Measurements from ENCODE around the gene ARRB2. TPM values are rescaled to one million over a fixed set of nuclear protein-coding genes. Genes with fewer than 3 reads are reported as not detected.
A peak's percentile ranks its signal among the peaks of the same experiment; 100 is the strongest.
"Not testable (repeated sequence)": the region's sequence is repeated elsewhere in the genome, so short reads cannot be mapped to it uniquely, and the experiment has no call there.

Gene ARRB2
- total RNA-seq, 1 experiment from 2014 or later = 25.1 TPM

DNA sequence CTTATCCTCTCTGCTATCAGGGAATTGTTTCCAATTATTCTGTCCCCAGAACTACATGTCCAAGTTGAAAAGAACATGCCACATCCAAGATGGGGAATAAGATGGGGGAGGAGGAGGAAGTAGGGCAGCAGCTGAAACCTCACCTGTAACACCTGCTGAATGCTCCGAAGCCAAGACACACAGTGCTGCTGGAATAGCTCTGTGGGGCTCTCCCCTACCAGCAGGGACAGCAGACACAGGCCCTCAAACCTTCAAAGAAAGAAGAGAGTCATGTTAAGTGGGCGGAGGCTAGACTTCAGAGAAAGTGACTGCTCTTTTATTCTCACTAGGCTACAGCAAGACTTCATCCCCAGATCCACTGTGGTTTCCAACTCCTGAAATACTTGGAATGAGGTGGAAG lies 19.7 kb upstream of the ARRB2 start:
- BruUV-seq (replicated peaks) = no TSS peak
- Mint-ChIP-seq H3K27me3 (ENCODE audit: insufficient read depth, unreplicated experiment) (no peaks in the 10 kb centered on the region), H3K4me1 (ENCODE audit: insufficient read depth, unreplicated experiment) (peaks cover 5% of the 10 kb centered on the region), H3K9me3 (ENCODE audit: unreplicated experiment) (no peaks in the 10 kb centered on the region), H3K36me3 (ENCODE audit: insufficient read depth, unreplicated experiment) (peaks cover 79% of the 10 kb centered on the region), H3K27ac (ENCODE audit: low read depth, unreplicated experiment) (no peak overlapping the region), H3K4me3 (ENCODE audit: unreplicated experiment) (no peak overlapping the region)
- intact Hi-C loops (cut with micrococcal nuclease) = no loop called here
- POLR2A ChIA-PET = interaction anchor here (0.8 kb wide), 1 partner anchor 15 kb away, joined by 3 read pairs; no protein-coding TSS in a partner anchor
- TF ChIP-seq, protein P1, sequence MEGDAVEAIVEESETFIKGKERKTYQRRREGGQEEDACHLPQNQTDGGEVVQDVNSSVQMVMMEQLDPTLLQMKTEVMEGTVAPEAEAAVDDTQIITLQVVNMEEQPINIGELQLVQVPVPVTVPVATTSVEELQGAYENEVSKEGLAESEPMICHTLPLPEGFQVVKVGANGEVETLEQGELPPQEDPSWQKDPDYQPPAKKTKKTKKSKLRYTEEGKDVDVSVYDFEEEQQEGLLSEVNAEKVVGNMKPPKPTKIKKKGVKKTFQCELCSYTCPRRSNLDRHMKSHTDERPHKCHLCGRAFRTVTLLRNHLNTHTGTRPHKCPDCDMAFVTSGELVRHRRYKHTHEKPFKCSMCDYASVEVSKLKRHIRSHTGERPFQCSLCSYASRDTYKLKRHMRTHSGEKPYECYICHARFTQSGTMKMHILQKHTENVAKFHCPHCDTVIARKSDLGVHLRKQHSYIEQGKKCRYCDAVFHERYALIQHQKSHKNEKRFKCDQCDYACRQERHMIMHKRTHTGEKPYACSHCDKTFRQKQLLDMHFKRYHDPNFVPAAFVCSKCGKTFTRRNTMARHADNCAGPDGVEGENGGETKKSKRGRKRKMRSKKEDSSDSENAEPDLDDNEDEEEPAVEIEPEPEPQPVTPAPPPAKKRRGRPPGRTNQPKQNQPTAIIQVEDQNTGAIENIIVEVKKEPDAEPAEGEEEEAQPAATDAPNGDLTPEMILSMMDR (IDR thresholded peaks at IDR 0.05; ENCODE audit: unreplicated experiment) = no peak
- DNase-seq (ENCODE audit: unreplicated experiment) = no peak
- CTCF ChIA-PET = interaction anchor here (0.7 kb wide), 1 partner anchor 12 kb away, joined by 3 read pairs; no protein-coding TSS in a partner anchor

- DNase-seq (ENCODE audit: unreplicated experiment) = no peak
- no peak overlapping the region for H3K4me3 Mint-ChIP-seq (ENCODE audit: unreplicated experiment)
- POLR2A ChIA-PET = interaction anchor here (0.7 to 1.6 kb wide), 3 partner anchors 11 to 1717 kb away, joined by 3 to 7 read pairs (median 3); no protein-coding TSS in a partner anchor
- CTCF ChIA-PET = interaction anchor here (0.7 kb wide), 1 partner anchor 11 kb away, joined by 3 read pairs; no protein-coding TSS in a partner anchor
- H3K27ac Mint-ChIP-seq (ENCODE audit: low read depth, unreplicated experiment) = no peak overlapping the region
- TF ChIP-seq, protein P1 (IDR thresholded peaks at IDR 0.05; ENCODE audit: unreplicated experiment) = no peak
- no peaks in the 10 kb centered on the region for H3K27me3 Mint-ChIP-seq (ENCODE audit: insufficient read depth, unreplicated experiment)
- H3K9me3 Mint-ChIP-seq (ENCODE audit: unreplicated experiment) = no peaks in the 10 kb centered on the region
- no TSS peak for BruUV-seq (replicated peaks)
- H3K36me3 Mint-ChIP-seq (ENCODE audit: insufficient read depth, unreplicated experiment) = peaks cover 79% of the 10 kb centered on the region
- H3K4me1 Mint-ChIP-seq (ENCODE audit: insufficient read depth, unreplicated experiment) = peaks cover 5% of the 10 kb centered on the region
- intact Hi-C loops (cut with micrococcal nuclease) = no loop called here
These were observed 18.7 kb upstream of the ARRB2 start for GRCh38 chr17:4691686-4692085.

DNA sequence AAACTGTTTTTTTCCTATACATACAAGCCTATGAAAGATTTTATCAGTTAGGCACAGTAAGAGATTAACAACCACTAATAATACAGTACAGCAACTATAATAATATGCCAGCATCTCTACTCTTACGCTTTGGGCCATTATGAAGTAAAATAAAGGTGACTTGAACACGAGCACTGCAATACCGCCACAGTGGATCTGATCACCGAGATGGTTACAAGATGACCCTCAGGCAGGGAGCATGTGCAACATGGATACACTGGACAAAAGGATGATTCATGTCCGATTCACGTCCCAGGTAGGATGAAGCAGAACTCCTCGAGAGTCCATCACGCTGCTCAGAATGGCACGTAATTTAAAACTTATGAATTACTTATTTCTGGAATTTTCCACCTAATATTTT lies 17.0 kb upstream of the ARRB2 start:
- H3K27me3 Mint-ChIP-seq (ENCODE audit: insufficient read depth, unreplicated experiment) = no peaks in the 10 kb centered on the region
- ChIA-PET POLR2A (no interaction called here), CTCF (no interaction called here)
- BruUV-seq (replicated peaks) = no TSS peak
- intact Hi-C loops (cut with micrococcal nuclease) = no loop called here
- peaks cover 5% of the 10 kb centered on the region for H3K4me1 Mint-ChIP-seq (ENCODE audit: insufficient read depth, unreplicated experiment)
- TF ChIP-seq, protein P1 (IDR thresholded peaks at IDR 0.05; ENCODE audit: unreplicated experiment) = no peak
- no peak overlapping the region for H3K27ac Mint-ChIP-seq (ENCODE audit: low read depth, unreplicated experiment)
- H3K36me3 Mint-ChIP-seq (ENCODE audit: insufficient read depth, unreplicated experiment) = peaks cover 74% of the 10 kb centered on the region
- H3K9me3 Mint-ChIP-seq (ENCODE audit: unreplicated experiment) = no peaks in the 10 kb centered on the region
- H3K4me3 Mint-ChIP-seq (ENCODE audit: unreplicated experiment) = no peak overlapping the region
- peak; percentile 39 for DNase-seq (ENCODE audit: unreplicated experiment)

GRCh38 chr17:4696437-4696805 lies 14.0 kb upstream of the ARRB2 start:
- intact Hi-C loops (cut with micrococcal nuclease) = no loop called here
- H3K4me3 Mint-ChIP-seq (ENCODE audit: unreplicated experiment) = no peak overlapping the region
- peaks cover 62% of the 10 kb centered on the region for H3K36me3 Mint-ChIP-seq (ENCODE audit: insufficient read depth, unreplicated experiment)
- no peaks in the 10 kb centered on the region for H3K27me3 Mint-ChIP-seq (ENCODE audit: insufficient read depth, unreplicated experiment)
- H3K4me1 Mint-ChIP-seq (ENCODE audit: insufficient read depth, unreplicated experiment) = peaks cover 13% of the 10 kb centered on the region
- no peak for DNase-seq (ENCODE audit: unreplicated experiment)
- H3K9me3 Mint-ChIP-seq (ENCODE audit: unreplicated experiment) = no peaks in the 10 kb centered on the region
- ChIA-PET POLR2A (no interaction called here), CTCF (no interaction called here)
- no TSS peak for BruUV-seq (replicated peaks)
- TF ChIP-seq, protein P1 (IDR thresholded peaks at IDR 0.05; ENCODE audit: unreplicated experiment) = no peak
- no peak overlapping the region for H3K27ac Mint-ChIP-seq (ENCODE audit: low read depth, unreplicated experiment)

DNA sequence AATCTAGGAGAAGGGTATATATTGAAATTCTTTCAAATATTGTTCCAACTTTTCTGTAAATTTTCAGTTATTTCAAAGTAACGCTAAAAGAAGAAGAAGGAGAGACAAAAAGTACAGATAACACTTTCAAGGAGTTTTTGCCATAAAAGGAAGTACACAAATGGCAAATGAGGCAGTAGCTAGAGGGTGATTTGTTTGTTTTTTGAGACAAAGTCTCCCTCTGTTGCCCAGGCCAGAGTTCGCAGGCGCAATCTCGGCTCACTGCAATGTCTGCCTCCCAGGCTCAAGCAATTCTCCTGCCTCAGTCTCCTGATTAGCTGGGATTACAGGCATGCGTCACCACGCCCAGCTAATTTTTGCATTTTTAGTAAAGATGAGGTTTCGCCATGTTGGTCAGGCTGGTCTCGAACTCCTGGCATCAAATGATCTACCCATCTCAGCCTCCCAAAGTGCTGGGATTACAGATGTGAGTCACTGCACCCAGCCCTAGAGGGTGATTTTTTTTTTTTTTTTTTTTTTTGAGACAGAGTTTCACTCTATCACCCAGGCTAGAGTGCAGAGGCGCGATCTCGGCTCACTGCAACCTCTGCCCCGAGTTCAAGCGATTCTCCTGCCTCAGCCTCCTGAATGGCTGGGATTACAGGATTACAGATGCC lies 10.9 kb upstream of the ARRB2 start:
- BruUV-seq (replicated peaks); DNase-seq (ENCODE audit: unreplicated experiment); H3K27ac Mint-ChIP-seq (ENCODE audit: low read depth, unreplicated experiment); POLR2A ChIA-PET; H3K4me3 Mint-ChIP-seq (ENCODE audit: unreplicated experiment); H3K9me3 Mint-ChIP-seq (ENCODE audit: unreplicated experiment); intact Hi-C loops (cut with micrococcal nuclease); H3K27me3 Mint-ChIP-seq (ENCODE audit: insufficient read depth, unreplicated experiment): not testable (repeated sequence)
- H3K4me1 Mint-ChIP-seq (ENCODE audit: insufficient read depth, unreplicated experiment) = peaks cover 25% of the 10 kb centered on the region
- H3K36me3 Mint-ChIP-seq (ENCODE audit: insufficient read depth, unreplicated experiment) = peaks cover 42% of the 10 kb centered on the region
- CTCF ChIA-PET = interaction anchor here (0.7 to 1.2 kb wide), 2 partner anchors 133 to 186 kb away, joined by 3 to 5 read pairs; no protein-coding TSS in a partner anchor

Data from MCF 10A (cell line).